Measurements from ENCODE around the gene NMNAT3.

DNA sequence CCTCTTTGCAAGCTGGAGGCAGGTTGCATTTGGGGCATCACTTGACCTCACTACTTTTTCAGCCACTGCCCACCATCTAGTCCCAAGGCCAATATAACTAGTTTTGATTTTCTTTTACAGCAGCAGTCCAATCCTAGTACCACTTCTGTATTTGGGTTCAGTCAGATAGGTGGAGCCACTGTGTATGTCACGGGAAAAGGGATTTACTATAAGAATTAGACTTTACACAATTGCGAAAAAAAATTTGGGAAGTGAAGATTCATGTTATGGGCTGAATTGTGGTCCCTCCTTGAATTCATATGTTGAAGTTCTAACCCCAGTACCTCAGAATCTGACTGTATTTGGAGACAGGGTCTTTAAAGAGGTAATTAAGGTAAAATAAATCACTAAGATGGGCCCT lies 37.4 kb upstream of the NMNAT3 start:
- TF ChIP-seq, protein P1, sequence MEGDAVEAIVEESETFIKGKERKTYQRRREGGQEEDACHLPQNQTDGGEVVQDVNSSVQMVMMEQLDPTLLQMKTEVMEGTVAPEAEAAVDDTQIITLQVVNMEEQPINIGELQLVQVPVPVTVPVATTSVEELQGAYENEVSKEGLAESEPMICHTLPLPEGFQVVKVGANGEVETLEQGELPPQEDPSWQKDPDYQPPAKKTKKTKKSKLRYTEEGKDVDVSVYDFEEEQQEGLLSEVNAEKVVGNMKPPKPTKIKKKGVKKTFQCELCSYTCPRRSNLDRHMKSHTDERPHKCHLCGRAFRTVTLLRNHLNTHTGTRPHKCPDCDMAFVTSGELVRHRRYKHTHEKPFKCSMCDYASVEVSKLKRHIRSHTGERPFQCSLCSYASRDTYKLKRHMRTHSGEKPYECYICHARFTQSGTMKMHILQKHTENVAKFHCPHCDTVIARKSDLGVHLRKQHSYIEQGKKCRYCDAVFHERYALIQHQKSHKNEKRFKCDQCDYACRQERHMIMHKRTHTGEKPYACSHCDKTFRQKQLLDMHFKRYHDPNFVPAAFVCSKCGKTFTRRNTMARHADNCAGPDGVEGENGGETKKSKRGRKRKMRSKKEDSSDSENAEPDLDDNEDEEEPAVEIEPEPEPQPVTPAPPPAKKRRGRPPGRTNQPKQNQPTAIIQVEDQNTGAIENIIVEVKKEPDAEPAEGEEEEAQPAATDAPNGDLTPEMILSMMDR (IDR thresholded peaks at IDR 0.05), result no peak
- no peak for TF ChIP-seq POLR2A (IDR thresholded peaks at IDR 0.05)

Data from thyroid gland (tissue), 4 donors.